ENCODE data around the gene GSX2. TPM values are rescaled to one million over a fixed set of nuclear protein-coding genes. Genes with fewer than 3 reads are reported as not detected.
A peak's percentile ranks its signal among the peaks of the same experiment; 100 is the strongest.
"Not testable (repeated sequence)": the region's sequence is repeated elsewhere in the genome, so short reads cannot be mapped to it uniquely, and the experiment has no call there.

GSX2 gene
- not detected in 2 replicates for total RNA-seq (2012; rRNA removed)

- Histone ChIP-seq H3K4me1 (ENCODE audit: control insufficient read depth, insufficient read depth, low read length) (peaks cover 24% of the 10 kb centered on the region), H3K4me3 (ENCODE audit: low read length) (peak within 1 kb of the TSS; percentile 63), H3K9me3 (replicated peaks; ENCODE audit: low read length) (no peaks in the 10 kb centered on the region), H3K36me3 (ENCODE audit: insufficient read depth, low read length) (no peaks in the 10 kb centered on the region), H3K9ac (ENCODE audit: low read depth, low read length) (no peak within 1 kb of the TSS), H3K4me2 (ENCODE audit: low read length) (peak within 1 kb of the TSS; percentile 92), H3K27me3 (ENCODE audit: control insufficient read depth, insufficient read depth, low read length) (peaks cover 83% of the 10 kb centered on the region)
Measured at GRCh38 chr4:54099748-54100574, at the start of gene GSX2. Gene GSX2, plus strand, starts transcription at chr4:54100163. Its CDS starts 182 bp downstream, at chr4:54100345.

GRCh38 chr4:54050214-54050904 is 49.6 kb upstream of the GSX2 start:
- no peak overlapping the region for H3K4me3 ChIP-seq (ENCODE audit: low read length)

GRCh38 chr4:54053322-54053721 is 46.6 kb upstream of the GSX2 start:
- H3K4me1 ChIP-seq (ENCODE audit: control insufficient read depth, insufficient read depth, low read length) = peaks cover 39% of the 10 kb centered on the region
- not testable (repeated sequence) for H3K9me3 ChIP-seq (replicated peaks; ENCODE audit: low read length); H3K9ac ChIP-seq (ENCODE audit: low read depth, low read length); H3K4me2 ChIP-seq (ENCODE audit: low read length); H3K27me3 ChIP-seq (ENCODE audit: control insufficient read depth, insufficient read depth, low read length); H3K4me3 ChIP-seq (ENCODE audit: low read length)
- H3K36me3 ChIP-seq (ENCODE audit: insufficient read depth, low read length) = peaks cover 10% of the 10 kb centered on the region

More at GRCh38 chr4:54050214-54050904, 49.6 kb upstream of the GSX2 start:
- Histone ChIP-seq H3K4me1 (ENCODE audit: control insufficient read depth, insufficient read depth, low read length) (peaks cover 25% of the 10 kb centered on the region), H3K9ac (ENCODE audit: low read depth, low read length) (no peak overlapping the region), H3K27me3 (ENCODE audit: control insufficient read depth, insufficient read depth, low read length) (no peaks in the 10 kb centered on the region), H3K36me3 (ENCODE audit: insufficient read depth, low read length) (peaks cover 13% of the 10 kb centered on the region), H3K4me2 (ENCODE audit: low read length) (peak overlapping the region; percentile 21), H3K9me3 (replicated peaks; ENCODE audit: low read length) (no peaks in the 10 kb centered on the region)

- no peak overlapping the region for H3K9ac ChIP-seq (ENCODE audit: low read depth, low read length)
- peaks cover 31% of the 10 kb centered on the region for H3K4me1 ChIP-seq (ENCODE audit: control insufficient read depth, insufficient read depth, low read length)
- no peak overlapping the region for H3K4me3 ChIP-seq (ENCODE audit: low read length)
Measured at GRCh38 chr4:54054501-54054900, 45.5 kb upstream of the GSX2 start.

GRCh38 chr4:54055494-54055893 is 44.5 kb upstream of the GSX2 start:
- no peak overlapping the region for H3K4me3 ChIP-seq (ENCODE audit: low read length)
- peaks cover 29% of the 10 kb centered on the region for H3K4me1 ChIP-seq (ENCODE audit: control insufficient read depth, insufficient read depth, low read length)

More at GRCh38 chr4:54054501-54054900, 45.5 kb upstream of the GSX2 start:
- Histone ChIP-seq H3K4me2 (ENCODE audit: low read length) (no peak overlapping the region), H3K9me3 (replicated peaks; ENCODE audit: low read length) (no peaks in the 10 kb centered on the region), H3K36me3 (ENCODE audit: insufficient read depth, low read length) (peaks cover 6% of the 10 kb centered on the region), H3K27me3 (ENCODE audit: control insufficient read depth, insufficient read depth, low read length) (no peaks in the 10 kb centered on the region)

GRCh38 chr4:54056360-54056759 is 43.6 kb upstream of the GSX2 start:
- no peak overlapping the region for H3K4me3 ChIP-seq (ENCODE audit: low read length)
- H3K36me3 ChIP-seq (ENCODE audit: insufficient read depth, low read length) = peaks cover 6% of the 10 kb centered on the region
- H3K27me3 ChIP-seq (ENCODE audit: control insufficient read depth, insufficient read depth, low read length) = no peaks in the 10 kb centered on the region
- no peak overlapping the region for H3K9ac ChIP-seq (ENCODE audit: low read depth, low read length)
- H3K4me2 ChIP-seq (ENCODE audit: low read length) = no peak overlapping the region
- peaks cover 32% of the 10 kb centered on the region for H3K4me1 ChIP-seq (ENCODE audit: control insufficient read depth, insufficient read depth, low read length)
- H3K9me3 ChIP-seq (replicated peaks; ENCODE audit: low read length) = no peaks in the 10 kb centered on the region

More at GRCh38 chr4:54055494-54055893, 44.5 kb upstream of the GSX2 start:
- Histone ChIP-seq H3K27me3 (ENCODE audit: control insufficient read depth, insufficient read depth, low read length) (no peaks in the 10 kb centered on the region), H3K9ac (ENCODE audit: low read depth, low read length) (no peak overlapping the region), H3K9me3 (replicated peaks; ENCODE audit: low read length) (no peaks in the 10 kb centered on the region), H3K4me2 (ENCODE audit: low read length) (no peak overlapping the region), H3K36me3 (ENCODE audit: insufficient read depth, low read length) (peaks cover 6% of the 10 kb centered on the region)

- H3K4me1 ChIP-seq (ENCODE audit: control insufficient read depth, insufficient read depth, low read length) = peaks cover 39% of the 10 kb centered on the region
- no peak overlapping the region for H3K4me2 ChIP-seq (ENCODE audit: low read length)
Measured at GRCh38 chr4:54058171-54058570, 41.8 kb upstream of the GSX2 start.

GRCh38 chr4:54060116-54060515 is 39.8 kb upstream of the GSX2 start:
- Histone ChIP-seq H3K36me3 (ENCODE audit: insufficient read depth, low read length) (peaks cover 3% of the 10 kb centered on the region), H3K9me3 (replicated peaks; ENCODE audit: low read length) (no peaks in the 10 kb centered on the region), H3K27me3 (ENCODE audit: control insufficient read depth, insufficient read depth, low read length) (no peaks in the 10 kb centered on the region), H3K9ac (ENCODE audit: low read depth, low read length) (no peak overlapping the region), H3K4me2 (ENCODE audit: low read length) (peak overlapping the region; percentile 88), H3K4me1 (ENCODE audit: control insufficient read depth, insufficient read depth, low read length) (peaks cover 42% of the 10 kb centered on the region), H3K4me3 (ENCODE audit: low read length) (peak overlapping the region; percentile 40)

More at GRCh38 chr4:54058171-54058570, 41.8 kb upstream of the GSX2 start:
- Histone ChIP-seq H3K4me3 (ENCODE audit: low read length) (no peak overlapping the region), H3K9ac (ENCODE audit: low read depth, low read length) (no peak overlapping the region), H3K27me3 (ENCODE audit: control insufficient read depth, insufficient read depth, low read length) (no peaks in the 10 kb centered on the region), H3K9me3 (replicated peaks; ENCODE audit: low read length) (no peaks in the 10 kb centered on the region), H3K36me3 (ENCODE audit: insufficient read depth, low read length) (peaks cover 6% of the 10 kb centered on the region)

GRCh38 chr4:54061067-54061466 is 38.9 kb upstream of the GSX2 start:
- H3K36me3 ChIP-seq (ENCODE audit: insufficient read depth, low read length) = no peaks in the 10 kb centered on the region
- H3K4me2 ChIP-seq (ENCODE audit: low read length) = peak overlapping the region; percentile 88
- H3K4me3 ChIP-seq (ENCODE audit: low read length) = peak overlapping the region; percentile 81
- no peaks in the 10 kb centered on the region for H3K9me3 ChIP-seq (replicated peaks; ENCODE audit: low read length)
- no peaks in the 10 kb centered on the region for H3K27me3 ChIP-seq (ENCODE audit: control insufficient read depth, insufficient read depth, low read length)
- peaks cover 52% of the 10 kb centered on the region for H3K4me1 ChIP-seq (ENCODE audit: control insufficient read depth, insufficient read depth, low read length)
- peak overlapping the region; percentile 99 for H3K9ac ChIP-seq (ENCODE audit: low read depth, low read length)

GRCh38 chr4:54061873-54062272 is 38.1 kb upstream of the GSX2 start:
- Histone ChIP-seq H3K4me3 (ENCODE audit: low read length) (peak overlapping the region; percentile 81), H3K9me3 (replicated peaks; ENCODE audit: low read length) (no peaks in the 10 kb centered on the region), H3K9ac (ENCODE audit: low read depth, low read length) (peak overlapping the region; percentile 99), H3K36me3 (ENCODE audit: insufficient read depth, low read length) (no peaks in the 10 kb centered on the region), H3K4me2 (ENCODE audit: low read length) (peak overlapping the region; percentile 88), H3K4me1 (ENCODE audit: control insufficient read depth, insufficient read depth, low read length) (peaks cover 54% of the 10 kb centered on the region), H3K27me3 (ENCODE audit: control insufficient read depth, insufficient read depth, low read length) (no peaks in the 10 kb centered on the region)

- Histone ChIP-seq H3K9ac (ENCODE audit: low read depth, low read length) (peak overlapping the region; percentile 99), H3K4me1 (ENCODE audit: control insufficient read depth, insufficient read depth, low read length) (peaks cover 54% of the 10 kb centered on the region), H3K9me3 (replicated peaks; ENCODE audit: low read length) (no peaks in the 10 kb centered on the region), H3K36me3 (ENCODE audit: insufficient read depth, low read length) (no peaks in the 10 kb centered on the region), H3K27me3 (ENCODE audit: control insufficient read depth, insufficient read depth, low read length) (no peaks in the 10 kb centered on the region), H3K4me2 (ENCODE audit: low read length) (peak overlapping the region; percentile 88), H3K4me3 (ENCODE audit: low read length) (peak overlapping the region; percentile 81)
Measured at GRCh38 chr4:54062392-54062791, 37.6 kb upstream of the GSX2 start.

All from skeletal muscle satellite cell (primary cell).